ENCODE results near the gene POLN. TPM values are rescaled to one million over a fixed set of nuclear protein-coding genes. Genes with fewer than 3 reads are reported as not detected.

The POLN gene
- total RNA-seq, 4 donors from 2014 or later = 0.26 to 5.8 (median 5.5) TPM; not detected in 1

- H3K4me1 ChIP-seq = peaks cover 0 to 12% of the 10 kb centered on the region in 2 donors
- H3K27me3 ChIP-seq = peaks cover 6% of the 10 kb centered on the region in 2 donors
- no peak overlapping the region for H3K27ac ChIP-seq
- no peaks in the 10 kb centered on the region for H3K9me3 ChIP-seq
- intact Hi-C loops (cut with DNase I; ENCODE audit: low total_unique reads) = no loop called here
- TF ChIP-seq POLR2A (IDR thresholded peaks at IDR 0.05) (no peak), CTCF (IDR thresholded peaks at IDR 0.05) (no peak)
- H3K4me3 ChIP-seq = no peak overlapping the region
- DNase-seq = no peak
- no peaks in the 10 kb centered on the region for H3K36me3 ChIP-seq
Measured at GRCh38 chr4:2046031-2046961, 195.6 kb downstream of the POLN start.

GRCh38 chr4:2045518-2045951 lies 196.4 kb downstream of the POLN start:
- TF ChIP-seq CTCF (IDR thresholded peaks at IDR 0.05) (no peak), POLR2A (IDR thresholded peaks at IDR 0.05) (no peak)
- intact Hi-C loops (cut with DNase I; ENCODE audit: low total_unique reads) = no loop called here
- no peak for DNase-seq

GRCh38 chr4:2044542-2045517 lies 197.1 kb downstream of the POLN start:
- TF ChIP-seq POLR2A (IDR thresholded peaks at IDR 0.05) (no peak), CTCF (IDR thresholded peaks at IDR 0.05) (no peak)
- DNase-seq = no peak
- H3K4me1 ChIP-seq = peaks cover 0 to 23% of the 10 kb centered on the region in 2 donors
- no peak overlapping the region for H3K27ac ChIP-seq
- H3K4me3 ChIP-seq = no peak overlapping the region
- peaks cover 6 to 15% of the 10 kb centered on the region in 2 donors for H3K27me3 ChIP-seq
- H3K36me3 ChIP-seq = no peaks in the 10 kb centered on the region
- intact Hi-C loops (cut with DNase I; ENCODE audit: low total_unique reads) = no loop called here
- no peaks in the 10 kb centered on the region for H3K9me3 ChIP-seq

More at GRCh38 chr4:2045518-2045951, 196.4 kb downstream of the POLN start:
- no peaks in the 10 kb centered on the region for H3K9me3 ChIP-seq
- no peak overlapping the region for H3K4me3 ChIP-seq
- peaks cover 0 to 20% of the 10 kb centered on the region in 2 donors for H3K4me1 ChIP-seq
- H3K27me3 ChIP-seq = peaks cover 6 to 14% of the 10 kb centered on the region in 2 donors
- H3K36me3 ChIP-seq = no peaks in the 10 kb centered on the region
- H3K27ac ChIP-seq = no peak overlapping the region

- no peak for DNase-seq
- intact Hi-C loops (cut with DNase I; ENCODE audit: low total_unique reads) = no loop called here
- H3K4me1 ChIP-seq = peaks cover 0 to 23% of the 10 kb centered on the region in 2 donors
- H3K36me3 ChIP-seq = no peaks in the 10 kb centered on the region
- no peaks in the 10 kb centered on the region for H3K9me3 ChIP-seq
- peaks cover 6 to 15% of the 10 kb centered on the region in 2 donors for H3K27me3 ChIP-seq
- no peak overlapping the region for H3K4me3 ChIP-seq
- no peak overlapping the region for H3K27ac ChIP-seq
- TF ChIP-seq CTCF (IDR thresholded peaks at IDR 0.05) (no peak), POLR2A (IDR thresholded peaks at IDR 0.05) (no peak)
Measured at GRCh38 chr4:2044119-2044485, 197.8 kb downstream of the POLN start.

All from uterus (tissue), 4 donors.